Psoas muscle (tissue), 8 donors: ENCODE data around the gene RASSF4. TPM values are rescaled to one million over a fixed set of nuclear protein-coding genes. Genes with fewer than 3 reads are reported as not detected.
A peak's percentile ranks its signal among the peaks of the same experiment; 100 is the strongest.

ENCODE experiments used
- ATAC-seq, 4 donors: fragments of 200-7000 bp; cut with Tn5 transposase; one replicate each; pipeline ENCODE4 v1.9.1; 2020; ENCODE audit warnings: moderate library complexity in 3 of 4, mild to moderate bottlenecking in 2 of 4
- DNase-seq, 2 donors: peaks; one replicate each; pipeline ENCODE4 v3.0.0-alpha.2; 2020
- H3K27ac ChIP-seq: fragments of 200-600 bp; one replicate; pipeline ENCODE4 v1.8.0; 2022
- H3K27me3 ChIP-seq, 3 donors: fragments of 200-600 bp in 1 of 3; one replicate each; pipeline versions ENCODE4 v1.6.1 to v1.8.0; 2013 to 2022; ENCODE audit warnings: low read length in 2 of 3, mild to moderate bottlenecking in 2 of 3, moderate library complexity in 1 of 3; ENCODE audit not compliant: insufficient read depth in 3 of 3
- H3K36me3 ChIP-seq, 2 donors: fragments of 200-600 bp in 1 of 2; one replicate each; pipeline versions ENCODE4 v1.6.1 to v1.8.0; 2013 to 2022; ENCODE audit warnings: low read depth in 1 of 2, mild to moderate bottlenecking in 1 of 2, moderate library complexity in 1 of 2; ENCODE audit not compliant: insufficient read depth in 1 of 2
- H3K4me1 ChIP-seq: fragments of 200-600 bp; one replicate; pipeline ENCODE4 v1.8.0; 2022
- H3K4me3 ChIP-seq: fragments of 200-600 bp; one replicate; pipeline ENCODE4 v1.8.0; 2022; ENCODE audit warnings: mild to moderate bottlenecking
- H3K9me3 ChIP-seq: fragments of 200-600 bp; one replicate; pipeline ENCODE4 v1.8.0; 2022
- WGBS, 3 donors: extraction: QIAGEN DNeasy Blood & Tissue Kit; methylation state at CpG; one replicate each; pipeline versions ENCODE4 v1.1.6 to v1.1.7; 2013; 5-methylcytosine and 5-hydroxymethylcytosine counted together
- intact Hi-C, 2 donors: fragments of 100-400 bp; cut with DNase I; formaldehyde crosslinking; loops; one replicate each; pipeline versions ENCODE4 v1.11.0 to v1.14.2; 2022
- polyA plus RNA-seq, 3 donors: library from polyadenylated mRNA; stranded (reverse); fragments of 200-250 nt; gene quantifications; one replicate each; pipeline ENCODE4 v1.2.3, GENCODE V29; 2013
- total RNA-seq, 4 donors: library from RNA; stranded (reverse); fragmentation: NEBNext Ultra II Directional in 2 of 4; extraction: Animal tissue kit (Norgen Biotek cat#: 25700) in 2 of 4; gene quantifications; one replicate each; pipeline versions ENCODE4 v1.2.1 to v1.2.4, GENCODE V29; 2021 to 2023
- TF ChIP-seq, protein P1 (sequence below): fragments of 200-600 bp; IDR thresholded peaks from one replicate; pipeline ENCODE4 v1.8.0; 2022; ENCODE audit warnings: antibody characterized with exemption
- donor health status: healthy with polysubstance abuse.
- donor health status: DM: no; HTN: no; CAD: no; lungs with moderate emphysema.
- donor health status: Bipolar disorder and iron deficiency.
- donor health status: healthy.
- donor health status: DM: yes; HTN: yes; CAD: no.
- donor health status: DM: no; HTN: no; CAD: no.
- donor health status: DM: no; HTN: no; CAD: no.
- donor health status: DM: yes; HTN: yes; CAD: no.

Gene RASSF4
- total and polyA plus RNA-seq, 7 donors: 11.1 to 44.0 (median 18.9) TPM

- no peaks in the 10 kb centered on the region for H3K9me3 ChIP-seq
- H3K36me3 ChIP-seq: peaks cover 0 to 12% of the 10 kb centered on the region in 2 donors
- 65 to 78% (median 69%) methylated on average over 6 of the region's 6 CpGs for WGBS, 3 donors
- no peak for ATAC-seq
- peaks cover 38% of the 10 kb centered on the region for H3K4me1 ChIP-seq
- peak overlapping the region; percentile 87 for H3K27ac ChIP-seq
- TF ChIP-seq, protein P1, sequence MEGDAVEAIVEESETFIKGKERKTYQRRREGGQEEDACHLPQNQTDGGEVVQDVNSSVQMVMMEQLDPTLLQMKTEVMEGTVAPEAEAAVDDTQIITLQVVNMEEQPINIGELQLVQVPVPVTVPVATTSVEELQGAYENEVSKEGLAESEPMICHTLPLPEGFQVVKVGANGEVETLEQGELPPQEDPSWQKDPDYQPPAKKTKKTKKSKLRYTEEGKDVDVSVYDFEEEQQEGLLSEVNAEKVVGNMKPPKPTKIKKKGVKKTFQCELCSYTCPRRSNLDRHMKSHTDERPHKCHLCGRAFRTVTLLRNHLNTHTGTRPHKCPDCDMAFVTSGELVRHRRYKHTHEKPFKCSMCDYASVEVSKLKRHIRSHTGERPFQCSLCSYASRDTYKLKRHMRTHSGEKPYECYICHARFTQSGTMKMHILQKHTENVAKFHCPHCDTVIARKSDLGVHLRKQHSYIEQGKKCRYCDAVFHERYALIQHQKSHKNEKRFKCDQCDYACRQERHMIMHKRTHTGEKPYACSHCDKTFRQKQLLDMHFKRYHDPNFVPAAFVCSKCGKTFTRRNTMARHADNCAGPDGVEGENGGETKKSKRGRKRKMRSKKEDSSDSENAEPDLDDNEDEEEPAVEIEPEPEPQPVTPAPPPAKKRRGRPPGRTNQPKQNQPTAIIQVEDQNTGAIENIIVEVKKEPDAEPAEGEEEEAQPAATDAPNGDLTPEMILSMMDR: no peak
- H3K27me3 ChIP-seq: no peaks in the 10 kb centered on the region
- intact Hi-C loops: no loop called here
- no peak for DNase-seq
- no peak overlapping the region for H3K4me3 ChIP-seq
Measured at GRCh38 chr10:44997105-44997748, 37.6 kb downstream of the RASSF4 start.

- Histone ChIP-seq H3K4me1 (peaks cover 46% of the 10 kb centered on the region), H3K27me3 (no peaks in the 10 kb centered on the region), H3K4me3 (no peak overlapping the region), H3K36me3 (peaks cover 0 to 9% of the 10 kb centered on the region in 2 donors), H3K9me3 (no peaks in the 10 kb centered on the region), H3K27ac (no peak overlapping the region)
- 52 to 72% (median 56%) methylated on average over 6 of the region's 6 CpGs for WGBS, 3 donors
- ATAC-seq (no peak), DNase-seq (no peak)
- intact Hi-C loops: loop anchor here in 1 of 2 donors (2.0 kb wide), 1 partner anchor 17 kb away; no protein-coding TSS in a partner anchor
- TF ChIP-seq, protein P1: no peak
Measured at GRCh38 chr10:44998146-44998631, 38.6 kb downstream of the RASSF4 start.

- DNase-seq (peak; percentile 89 to 94), ATAC-seq (peak; percentile 22 to 45 (median 39))
- Histone ChIP-seq H3K36me3 (peaks cover 5 to 21% of the 10 kb centered on the region in 2 donors), H3K4me1 (peaks cover 40% of the 10 kb centered on the region), H3K27ac (peak overlapping the region; percentile 89), H3K4me3 (peak overlapping the region; percentile 75), H3K27me3 (no peaks in the 10 kb centered on the region), H3K9me3 (no peaks in the 10 kb centered on the region)
- 23 to 35% (median 24%) methylated on average over 12 of the region's 12 CpGs for WGBS, 3 donors
- TF ChIP-seq, protein P1: no peak
- intact Hi-C loops: loop anchor here in 1 of 2 donors (10.0 kb wide), 1 partner anchor 675 kb away; the partner anchor contains the start of gene ZFAND4
Measured at GRCh38 chr10:45000138-45000751, 40.6 kb downstream of the RASSF4 start.

DNA sequence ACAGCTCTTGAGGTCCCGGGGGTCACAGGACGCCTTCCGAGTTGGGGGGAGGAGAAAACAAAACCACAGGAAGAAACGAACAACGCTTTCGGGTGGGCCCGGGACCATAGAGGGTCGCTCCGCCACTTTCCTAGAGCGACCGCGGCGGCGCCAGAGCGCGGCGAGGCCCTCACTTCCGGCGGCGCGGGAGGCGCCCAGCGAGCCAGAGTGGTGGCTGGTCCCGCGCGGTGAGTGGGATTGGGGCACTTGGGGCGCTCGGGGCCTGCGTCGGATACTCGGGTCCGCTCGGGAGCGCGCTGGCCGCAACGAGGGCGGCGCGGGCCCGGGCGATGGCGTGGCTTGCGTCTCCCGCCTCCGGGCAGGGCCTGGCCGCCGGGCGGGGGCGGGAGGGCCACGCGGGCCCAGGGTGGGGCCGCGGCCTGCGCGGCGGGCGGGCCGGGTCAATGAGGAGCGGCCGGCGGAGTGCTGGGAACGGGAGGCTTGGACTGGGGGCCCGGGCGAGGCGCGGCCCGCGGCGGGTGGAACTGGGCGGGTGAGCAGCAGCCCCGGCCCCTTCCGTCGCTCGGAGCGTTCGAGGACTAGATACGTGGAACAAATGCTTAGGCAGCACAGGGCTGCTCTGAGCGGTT lies 41.3 kb downstream of the RASSF4 start, which contains the start of gene ZNF22:
ZNF22 (plus strand) TSS at position 172 of the 629 bp plus-strand sequence. CDS start 2,446 bp downstream, outside the sequence.
- intact Hi-C loops: loop anchor here in 1 of 2 donors (10.0 kb wide), 1 partner anchor 674 kb away; the partner anchor contains the start of gene ZFAND4
- H3K4me1 ChIP-seq: peaks cover 34% of the 10 kb centered on the region
- peak; percentile 57 to 68 (median 67) for ATAC-seq

More for the DNA sequence above, 41.3 kb downstream of the RASSF4 start, which contains the start of gene ZNF22:
- TF ChIP-seq, protein P1: no peak
- Histone ChIP-seq H3K36me3 (peaks cover 5 to 23% of the 10 kb centered on the region in 2 donors), H3K4me3 (peak within 1 kb of the TSS; percentile 75), H3K9me3 (no peaks in the 10 kb centered on the region), H3K27ac (peak within 1 kb of the TSS; percentile 89), H3K27me3 (no peaks in the 10 kb centered on the region)
- 1 to 3% (median 1%) methylated on average over 49 to 79 of the region's 79 CpGs for WGBS, 3 donors
- peak; percentile 76 to 84 for DNase-seq
